OCI-LY1 (cell line): ENCODE results near the gene GSG1L.

Source experiments
- H2AFZ ChIP-seq: fragments of 200-600 bp; sonication (generic), shearing (Covaris generic); 2 replicates; pipeline ENCODE4 v1.6.0; 2014; ENCODE audit warnings: antibody characterized with exemption, mild to moderate bottlenecking, low read length
- H3F3A ChIP-seq: fragments of 200-600 bp; sonication (generic), shearing (Covaris generic); 2 replicates; pipeline ENCODE4 v1.6.0; 2014; ENCODE audit warnings: mild to moderate bottlenecking, antibody characterized with exemption, low read length, moderate library complexity; ENCODE audit not compliant: insufficient read depth
- H3K27ac ChIP-seq: fragments of 200-600 bp; sonication (generic); 2 replicates; pipeline ENCODE4 v1.5.1; 2014; ENCODE audit warnings: low read length, mixed run types, mild to moderate bottlenecking, low read depth; ENCODE audit not compliant: poor library complexity, severe bottlenecking
- H3K27me3 ChIP-seq: fragments of 200-600 bp; sonication (generic); 2 replicates; pipeline ENCODE4 v1.6.0; 2014; ENCODE audit warnings: antibody characterized with exemption, mild to moderate bottlenecking, low read length, moderate library complexity; ENCODE audit not compliant: insufficient read depth
- H3K36me3 ChIP-seq: fragments of 200-600 bp; sonication (generic); 2 replicates; pipeline ENCODE4 v1.6.1; 2014; ENCODE audit warnings: mild to moderate bottlenecking, antibody characterized with exemption, low read length, moderate library complexity, mixed read lengths; ENCODE audit not compliant: insufficient read depth
- H3K4me1 ChIP-seq: fragments of 200-600 bp; sonication (generic); 2 replicates; pipeline ENCODE4 v1.5.1; 2014; ENCODE audit warnings: mild to moderate bottlenecking, low read length, moderate library complexity; ENCODE audit not compliant: insufficient read depth, severe bottlenecking
- H3K4me2 ChIP-seq: fragments of 200-600 bp; sonication (generic), shearing (Covaris generic); 2 replicates; pipeline ENCODE4 v1.6.1; 2014; ENCODE audit warnings: low read length
- H3K4me3 ChIP-seq: fragments of 200-600 bp; sonication (generic); 2 replicates; pipeline ENCODE4 v1.5.1; 2014; ENCODE audit warnings: low read length, low read depth, mild to moderate bottlenecking, mixed read lengths; ENCODE audit not compliant: poor library complexity, severe bottlenecking
- H3K79me2 ChIP-seq: fragments of 200-600 bp; shearing (Covaris generic); 2 replicates; pipeline ENCODE4 v1.6.1; 2016; ENCODE audit warnings: mixed run types, low read length, mixed read lengths; ENCODE audit not compliant: insufficient read depth
- H3K9ac ChIP-seq: fragments of 200-600 bp; sonication (generic), shearing (Covaris generic); 2 replicates; pipeline ENCODE4 v1.6.1; 2014; ENCODE audit warnings: mild to moderate bottlenecking, low read length, mixed read lengths
- H3K9me2 ChIP-seq: fragments of 200-600 bp; sonication (generic), shearing (Covaris generic); 2 replicates; pipeline ENCODE4 v1.6.1; 2014; ENCODE audit warnings: low read depth, mild to moderate bottlenecking, low read length, mixed read lengths
- H3K9me3 ChIP-seq: fragments of 200-600 bp; shearing (Covaris generic); 2 replicates; pipeline ENCODE4 v1.6.1; 2014; ENCODE audit warnings: low read length, mixed read lengths
- H4K20me1 ChIP-seq: fragments of 200-600 bp; sonication (generic), shearing (Covaris generic); 2 replicates; pipeline ENCODE4 v1.6.0; 2016; ENCODE audit warnings: mild to moderate bottlenecking, low read length; ENCODE audit not compliant: insufficient read depth
- EZH2 ChIP-seq: fragments of 200-600 bp; sonication (generic), shearing (Covaris generic); IDR thresholded peaks from 2 replicates; pipeline ENCODE4 v1.8.0; 2017; ENCODE audit warnings: borderline replicate concordance, mixed run types, mild to moderate bottlenecking, antibody characterized with exemption, low read length, moderate library complexity, mixed read lengths
- TF ChIP-seq, protein P1 (sequence below): fragments of 200-600 bp; sonication (generic), shearing (Covaris generic); IDR thresholded peaks from 2 replicates; pipeline ENCODE4 v1.5.1; 2017; ENCODE audit warnings: mild to moderate bottlenecking, antibody characterized with exemption, low read length, moderate library complexity, mixed read lengths

GSG1L gene

DNA sequence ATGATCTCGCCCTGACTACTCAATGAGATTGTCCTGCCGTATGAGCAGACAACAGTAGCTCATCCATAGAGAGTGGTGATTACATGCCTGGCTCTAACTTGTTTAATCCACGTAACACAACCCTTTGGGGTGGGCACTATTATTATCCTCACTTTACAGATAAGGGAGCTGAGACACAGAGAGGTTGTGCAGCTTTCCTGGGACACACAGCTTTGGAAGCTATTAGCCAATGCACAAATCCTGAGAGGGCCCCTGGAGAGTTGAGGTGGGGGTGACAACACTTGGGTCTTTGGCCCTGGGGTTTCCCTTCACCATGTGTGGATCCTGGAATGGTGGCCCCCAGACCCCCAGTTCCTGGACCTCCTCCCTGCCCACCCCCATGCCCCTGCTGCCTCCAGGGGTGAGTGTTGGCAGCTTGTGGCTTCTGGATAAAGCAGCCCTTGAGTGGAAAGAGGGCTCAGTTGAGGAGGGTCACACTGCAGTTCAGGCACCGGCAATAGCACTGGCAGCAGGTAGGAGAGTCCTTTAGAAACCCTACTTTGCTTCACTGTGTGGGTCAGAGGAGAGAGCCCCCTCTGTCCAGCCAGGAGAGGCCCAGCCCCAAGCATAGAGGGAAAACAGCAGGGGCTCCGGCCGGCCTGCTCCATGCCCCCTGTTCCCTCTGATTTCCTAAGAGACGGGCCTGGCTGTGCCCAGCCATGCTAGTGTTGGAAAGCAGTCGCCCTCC lies 282.9 kb downstream of the GSG1L start:
- H3K79me2 ChIP-seq = no peaks in the 10 kb centered on the region

GRCh38 chr16:27779641-27780164 lies 283.8 kb downstream of the GSG1L start:
- H3K4me2 ChIP-seq = no peak overlapping the region
- no peaks in the 10 kb centered on the region for H3K9me3 ChIP-seq
- H3K9me2 ChIP-seq = no peaks in the 10 kb centered on the region
- H3K27ac ChIP-seq = no peak overlapping the region
- H3K36me3 ChIP-seq = no peaks in the 10 kb centered on the region
- H4K20me1 ChIP-seq = no peaks in the 10 kb centered on the region
- no peaks in the 10 kb centered on the region for H3K79me2 ChIP-seq
- TF ChIP-seq, protein P1, sequence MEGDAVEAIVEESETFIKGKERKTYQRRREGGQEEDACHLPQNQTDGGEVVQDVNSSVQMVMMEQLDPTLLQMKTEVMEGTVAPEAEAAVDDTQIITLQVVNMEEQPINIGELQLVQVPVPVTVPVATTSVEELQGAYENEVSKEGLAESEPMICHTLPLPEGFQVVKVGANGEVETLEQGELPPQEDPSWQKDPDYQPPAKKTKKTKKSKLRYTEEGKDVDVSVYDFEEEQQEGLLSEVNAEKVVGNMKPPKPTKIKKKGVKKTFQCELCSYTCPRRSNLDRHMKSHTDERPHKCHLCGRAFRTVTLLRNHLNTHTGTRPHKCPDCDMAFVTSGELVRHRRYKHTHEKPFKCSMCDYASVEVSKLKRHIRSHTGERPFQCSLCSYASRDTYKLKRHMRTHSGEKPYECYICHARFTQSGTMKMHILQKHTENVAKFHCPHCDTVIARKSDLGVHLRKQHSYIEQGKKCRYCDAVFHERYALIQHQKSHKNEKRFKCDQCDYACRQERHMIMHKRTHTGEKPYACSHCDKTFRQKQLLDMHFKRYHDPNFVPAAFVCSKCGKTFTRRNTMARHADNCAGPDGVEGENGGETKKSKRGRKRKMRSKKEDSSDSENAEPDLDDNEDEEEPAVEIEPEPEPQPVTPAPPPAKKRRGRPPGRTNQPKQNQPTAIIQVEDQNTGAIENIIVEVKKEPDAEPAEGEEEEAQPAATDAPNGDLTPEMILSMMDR = peak; percentile 36; the same call in 1 of the 2 replicates
- no peak for TF ChIP-seq EZH2
- H3K9ac ChIP-seq = no peak overlapping the region
- H3K4me3 ChIP-seq = no peak overlapping the region
- no peaks in the 10 kb centered on the region for H3K27me3 ChIP-seq
- no peaks in the 10 kb centered on the region for H3F3A ChIP-seq
- no peaks in the 10 kb centered on the region for H3K4me1 ChIP-seq
- H2AFZ ChIP-seq = no peak overlapping the region

More for the DNA sequence above, 282.9 kb downstream of the GSG1L start:
- TF ChIP-seq EZH2 = no peak
- TF ChIP-seq, protein P1 = no peak
- Histone ChIP-seq H3K9me2 (no peaks in the 10 kb centered on the region), H2AFZ (no peak overlapping the region), H3K27ac (no peak overlapping the region), H3F3A (no peaks in the 10 kb centered on the region), H3K9me3 (no peaks in the 10 kb centered on the region), H3K4me2 (no peak overlapping the region), H3K9ac (no peak overlapping the region), H4K20me1 (no peaks in the 10 kb centered on the region), H3K4me1 (no peaks in the 10 kb centered on the region), H3K27me3 (no peaks in the 10 kb centered on the region), H3K36me3 (no peaks in the 10 kb centered on the region), H3K4me3 (no peak overlapping the region)

DNA sequence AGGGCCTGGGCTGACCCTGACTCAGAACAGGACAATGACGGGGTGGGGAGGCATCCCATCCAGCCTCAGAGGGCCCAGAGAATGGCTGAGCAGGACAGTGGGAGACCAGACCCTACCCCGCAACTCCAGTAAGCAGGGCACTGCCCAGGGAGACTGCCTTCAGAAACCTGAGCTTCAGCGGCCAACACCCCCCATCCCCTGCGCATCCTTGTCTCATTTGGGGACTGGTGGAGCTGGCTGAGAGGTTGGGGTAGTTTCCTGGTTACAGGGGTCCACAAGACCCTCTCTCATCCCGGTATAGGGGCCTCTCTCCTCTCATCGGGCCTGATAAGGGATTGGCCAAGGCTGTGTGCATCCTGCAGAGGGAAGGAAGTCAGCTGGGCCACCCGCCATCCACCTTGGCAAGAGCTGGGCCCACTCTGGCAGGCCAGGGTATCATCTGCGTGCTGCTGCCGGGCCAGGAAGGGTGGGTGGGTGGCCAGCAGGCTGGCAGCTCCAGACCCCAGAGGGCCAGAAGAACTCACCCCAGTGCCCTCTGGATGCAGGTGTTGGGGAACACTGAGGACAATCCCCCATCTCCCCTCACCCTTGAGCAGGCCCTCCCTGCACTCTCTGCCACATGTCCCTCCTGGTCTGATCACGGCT lies 284.5 kb downstream of the GSG1L start:
- H3K9ac ChIP-seq = no peak overlapping the region
- H3F3A ChIP-seq = no peaks in the 10 kb centered on the region
- H3K4me1 ChIP-seq = no peaks in the 10 kb centered on the region
- TF ChIP-seq EZH2 = no peak
- TF ChIP-seq, protein P1 = no peak
- H3K4me2 ChIP-seq = no peak overlapping the region
- H2AFZ ChIP-seq = no peak overlapping the region
- no peaks in the 10 kb centered on the region for H3K9me3 ChIP-seq
- H4K20me1 ChIP-seq = no peaks in the 10 kb centered on the region
- H3K79me2 ChIP-seq = no peaks in the 10 kb centered on the region
- no peaks in the 10 kb centered on the region for H3K9me2 ChIP-seq
- no peak overlapping the region for H3K4me3 ChIP-seq
- no peak overlapping the region for H3K27ac ChIP-seq
- H3K27me3 ChIP-seq = no peaks in the 10 kb centered on the region
- H3K36me3 ChIP-seq = no peaks in the 10 kb centered on the region
